ENCODE results near the gene IL23R. TPM values are rescaled to one million over a fixed set of nuclear protein-coding genes. Genes with fewer than 3 reads are reported as not detected.

Gene IL23R
- total and polyA plus RNA-seq, 8 donors = 0.06 to 0.31 (median 0.13) TPM; not detected in 3

DNA sequence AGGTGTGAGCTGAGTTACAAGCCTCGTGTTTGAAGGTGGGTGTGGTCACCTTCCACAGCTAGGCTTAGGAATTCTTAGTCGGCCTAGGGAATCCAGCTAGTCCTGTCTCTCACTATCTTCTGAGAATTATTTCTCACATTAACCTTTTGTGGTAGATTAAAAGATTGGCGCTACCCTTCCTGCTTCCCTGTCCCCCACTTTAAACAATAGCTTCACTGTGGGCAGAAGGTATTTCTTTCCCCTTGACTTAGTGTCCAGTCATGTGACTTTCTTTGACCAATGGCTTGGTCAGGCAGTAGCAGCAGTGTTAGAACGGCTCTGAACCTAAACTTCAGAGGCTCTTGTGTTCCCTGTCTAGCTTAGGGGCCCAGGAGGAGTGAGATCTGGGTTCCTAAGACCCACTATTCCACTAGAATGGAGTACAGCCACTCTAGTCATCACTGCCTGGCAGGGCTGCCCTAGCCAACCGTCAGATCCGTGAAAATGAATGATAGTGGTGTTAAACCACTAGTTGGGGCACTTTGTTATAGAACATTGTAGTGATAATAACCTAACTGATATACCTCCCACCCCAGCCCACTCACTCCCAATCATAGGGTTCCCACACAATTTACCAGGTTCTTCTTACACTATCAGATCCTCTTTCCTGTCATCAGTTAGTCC is 17.6 kb upstream of the IL23R start:
- Histone ChIP-seq H3K36me3 (no peaks in the 10 kb centered on the region), H3K27me3 (no peaks in the 10 kb centered on the region), H3K4me1 (peaks cover 0 to 9% of the 10 kb centered on the region in 2 donors), H3K27ac (no peak overlapping the region), H3K9me3 (no peaks in the 10 kb centered on the region), H3K4me3 (no peak overlapping the region)
- ATAC-seq = peak; percentile 54
- no peak for DNase-seq
- TF ChIP-seq, protein P1, sequence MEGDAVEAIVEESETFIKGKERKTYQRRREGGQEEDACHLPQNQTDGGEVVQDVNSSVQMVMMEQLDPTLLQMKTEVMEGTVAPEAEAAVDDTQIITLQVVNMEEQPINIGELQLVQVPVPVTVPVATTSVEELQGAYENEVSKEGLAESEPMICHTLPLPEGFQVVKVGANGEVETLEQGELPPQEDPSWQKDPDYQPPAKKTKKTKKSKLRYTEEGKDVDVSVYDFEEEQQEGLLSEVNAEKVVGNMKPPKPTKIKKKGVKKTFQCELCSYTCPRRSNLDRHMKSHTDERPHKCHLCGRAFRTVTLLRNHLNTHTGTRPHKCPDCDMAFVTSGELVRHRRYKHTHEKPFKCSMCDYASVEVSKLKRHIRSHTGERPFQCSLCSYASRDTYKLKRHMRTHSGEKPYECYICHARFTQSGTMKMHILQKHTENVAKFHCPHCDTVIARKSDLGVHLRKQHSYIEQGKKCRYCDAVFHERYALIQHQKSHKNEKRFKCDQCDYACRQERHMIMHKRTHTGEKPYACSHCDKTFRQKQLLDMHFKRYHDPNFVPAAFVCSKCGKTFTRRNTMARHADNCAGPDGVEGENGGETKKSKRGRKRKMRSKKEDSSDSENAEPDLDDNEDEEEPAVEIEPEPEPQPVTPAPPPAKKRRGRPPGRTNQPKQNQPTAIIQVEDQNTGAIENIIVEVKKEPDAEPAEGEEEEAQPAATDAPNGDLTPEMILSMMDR (IDR thresholded peaks at IDR 0.05) = no peak
- intact Hi-C loops (cut with DNase I) = loop anchor here in 1 of 2 donors (10.0 kb wide), 1 partner anchor 144 kb away; no protein-coding TSS in a partner anchor

DNA sequence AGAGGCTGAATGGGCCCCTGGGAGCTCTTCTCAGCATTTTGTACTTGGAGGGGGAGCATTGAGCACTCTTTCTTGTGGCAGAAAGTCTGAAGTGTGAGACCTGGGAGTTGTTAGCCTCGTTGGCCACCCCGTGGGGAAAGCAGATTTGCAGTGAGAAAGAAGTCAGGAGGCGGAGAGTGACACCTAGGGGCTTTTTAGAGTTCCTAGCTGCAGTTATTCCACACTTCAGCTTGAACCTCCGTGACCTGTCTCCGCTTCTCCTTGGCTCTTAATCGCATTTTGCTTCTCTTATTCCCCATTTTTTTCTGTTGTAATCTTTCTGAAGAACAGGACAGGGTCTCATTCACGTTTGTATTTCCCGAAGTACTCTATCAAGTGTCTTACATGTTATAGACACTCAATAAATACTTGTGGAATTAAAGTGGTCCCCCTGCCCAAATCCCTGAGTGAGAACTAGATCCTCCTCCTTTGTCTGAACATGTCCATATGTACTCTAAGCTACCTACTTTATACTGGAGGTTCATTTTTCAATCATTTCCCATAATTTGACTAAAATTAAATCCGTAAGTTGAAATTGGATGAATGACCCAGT is 17.0 kb upstream of the IL23R start:
- ATAC-seq (peak; percentile 99), DNase-seq (peak in 3 of 4 donors; percentile 47 to 77 (median 47))
- TF ChIP-seq, protein P1 (IDR thresholded peaks at IDR 0.05) = peak; percentile 45 to 58
- no peak overlapping the region for H3K4me3 ChIP-seq
- peaks cover 0 to 9% of the 10 kb centered on the region in 2 donors for H3K4me1 ChIP-seq
- H3K27ac ChIP-seq = no peak overlapping the region
- no peaks in the 10 kb centered on the region for H3K9me3 ChIP-seq
- H3K27me3 ChIP-seq = no peaks in the 10 kb centered on the region
- H3K36me3 ChIP-seq = no peaks in the 10 kb centered on the region
- intact Hi-C loops (cut with DNase I) = loop anchor here in 1 of 2 donors (10.0 kb wide), 1 partner anchor 144 kb away; no protein-coding TSS in a partner anchor

DNA sequence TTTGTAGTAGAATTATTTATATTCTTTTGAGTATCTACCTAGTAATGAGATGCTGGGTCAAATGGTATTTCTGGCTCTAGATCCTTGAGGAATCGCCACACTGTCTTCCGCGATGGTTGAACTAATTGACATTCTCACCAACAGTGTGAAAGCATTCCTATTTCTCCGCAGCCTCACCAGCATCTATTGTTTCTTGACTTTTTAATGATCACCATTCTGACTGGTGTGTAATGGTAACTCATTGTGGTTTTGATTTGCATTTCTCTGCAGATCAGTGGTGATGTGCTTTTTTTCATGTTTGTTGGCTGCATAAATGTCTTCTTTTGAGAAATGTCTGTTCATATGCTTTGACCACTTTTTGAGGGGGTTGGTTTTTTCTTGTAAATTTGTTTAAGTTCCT is 15.3 kb upstream of the IL23R start:
- DNase-seq (no peak), ATAC-seq (no peak)
- TF ChIP-seq, protein P1 (IDR thresholded peaks at IDR 0.05) = no peak
- peaks cover 0 to 9% of the 10 kb centered on the region in 2 donors for H3K4me1 ChIP-seq
- H3K27ac ChIP-seq = no peak overlapping the region
- no peaks in the 10 kb centered on the region for H3K27me3 ChIP-seq
- H3K36me3 ChIP-seq = no peaks in the 10 kb centered on the region
- H3K9me3 ChIP-seq = no peaks in the 10 kb centered on the region
- H3K4me3 ChIP-seq = no peak overlapping the region
- intact Hi-C loops (cut with DNase I) = loop anchor here in 1 of 2 donors (10.0 kb wide), 1 partner anchor 386 kb away; no protein-coding TSS in a partner anchor

DNA sequence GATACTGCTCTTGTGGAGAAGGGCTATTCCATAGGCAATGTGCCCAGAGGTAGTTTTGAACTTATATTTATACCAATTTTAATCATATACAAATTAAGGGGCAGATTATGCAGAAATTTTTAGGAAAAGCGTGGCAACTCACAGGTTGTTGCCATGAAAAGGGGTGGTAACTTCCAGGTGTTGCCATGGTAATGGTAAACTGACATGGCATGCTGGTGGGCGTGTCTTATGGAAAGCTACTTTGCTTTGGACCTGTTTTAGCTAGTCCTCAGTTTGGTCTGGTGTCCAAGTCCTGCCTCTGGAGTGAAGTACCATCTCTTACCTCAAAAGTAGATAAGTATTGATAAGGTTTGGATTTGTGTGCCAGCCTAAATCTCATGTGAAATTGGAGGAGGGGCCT is 7.9 kb upstream of the IL23R start:
- no peak overlapping the region for H3K27ac ChIP-seq
- ATAC-seq (no peak), DNase-seq (no peak)
- no peaks in the 10 kb centered on the region for H3K36me3 ChIP-seq
- H3K9me3 ChIP-seq = no peaks in the 10 kb centered on the region
- no peaks in the 10 kb centered on the region for H3K4me1 ChIP-seq
- TF ChIP-seq, protein P1 (IDR thresholded peaks at IDR 0.05) = no peak
- intact Hi-C loops (cut with DNase I) = loop anchor here in 1 of 2 donors (10.0 kb wide), 1 partner anchor 394 kb away; no protein-coding TSS in a partner anchor
- no peak overlapping the region for H3K4me3 ChIP-seq
- H3K27me3 ChIP-seq = peaks cover 0 to 3% of the 10 kb centered on the region in 2 donors

DNA sequence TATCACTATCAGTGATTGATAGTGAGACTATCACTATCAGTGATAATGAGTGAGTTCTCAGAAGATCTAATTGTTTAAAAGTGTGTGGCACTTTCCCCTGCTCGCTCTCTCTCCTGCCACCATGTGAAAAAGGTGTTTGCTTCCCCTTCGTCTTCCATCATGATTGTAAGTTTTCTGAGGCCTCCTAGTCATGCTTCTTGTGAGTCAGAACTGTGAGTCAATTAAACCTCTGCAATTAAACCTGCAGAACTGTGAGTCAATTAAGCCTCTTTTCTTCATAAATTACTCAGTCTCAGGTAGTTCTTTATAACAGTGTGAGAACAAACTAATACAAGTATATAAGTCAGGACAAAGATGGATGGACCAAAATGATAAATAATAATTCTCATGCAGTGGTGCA is 7.0 kb upstream of the IL23R start:
- ATAC-seq (no peak), DNase-seq (no peak)
- H3K27ac ChIP-seq = no peak overlapping the region
- H3K9me3 ChIP-seq = no peaks in the 10 kb centered on the region
- intact Hi-C loops (cut with DNase I) = loop anchor here in 1 of 2 donors (10.0 kb wide), 1 partner anchor 394 kb away; no protein-coding TSS in a partner anchor
- TF ChIP-seq, protein P1 (IDR thresholded peaks at IDR 0.05) = no peak
- peaks cover 0 to 3% of the 10 kb centered on the region in 2 donors for H3K27me3 ChIP-seq
- H3K4me3 ChIP-seq = no peak overlapping the region
- H3K36me3 ChIP-seq = no peaks in the 10 kb centered on the region
- no peaks in the 10 kb centered on the region for H3K4me1 ChIP-seq
